ENCODE results near the gene MAPK9.

DNA sequence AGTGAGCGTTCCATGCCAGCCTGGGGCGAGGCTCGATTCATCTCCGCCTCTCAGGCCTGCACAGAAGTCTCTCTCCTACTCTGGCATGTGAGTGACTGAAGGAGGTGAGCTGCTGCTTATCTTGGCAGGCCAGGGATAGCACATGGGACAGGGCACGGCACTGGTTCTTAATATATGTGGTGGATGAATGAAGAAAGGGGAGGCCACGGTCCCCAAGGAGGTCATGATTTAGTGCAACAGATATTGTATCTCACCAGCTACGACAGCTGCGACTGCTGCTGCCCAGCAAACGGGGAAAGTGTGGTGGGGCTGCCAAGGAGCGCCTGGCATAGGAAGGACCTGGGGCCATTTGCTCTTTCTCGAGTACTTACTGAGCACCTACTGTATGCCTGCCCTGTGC is 19.3 kb upstream of the MAPK9 start:
- no peak for TF ChIP-seq CTCF (IDR thresholded peaks at IDR 0.05; ENCODE audit: low read depth, low read length, poor library complexity, severe bottlenecking)
- no peak for TF ChIP-seq EZH2phosphoT487 (IDR thresholded peaks at IDR 0.05; ENCODE audit: borderline replicate concordance, low read length)

All from DOHH2 (cell line).